Hematopoietic multipotent progenitor cell treated with erythropoietin and hydrocortisone succinate and interleukin-3 and kit ligand, for 17 days (in vitro differentiated cells): ENCODE measurements around the gene EID1.
"Not testable (repeated sequence)": the region's sequence is repeated elsewhere in the genome, so short reads cannot be mapped to it uniquely, and the experiment has no call there.

Experiments used
- DNase-seq: peaks from one replicate; pipeline ENCODE4 v3.0.0-alpha.2; 2015; ENCODE audit warnings: low spot score

The EID1 gene

DNA sequence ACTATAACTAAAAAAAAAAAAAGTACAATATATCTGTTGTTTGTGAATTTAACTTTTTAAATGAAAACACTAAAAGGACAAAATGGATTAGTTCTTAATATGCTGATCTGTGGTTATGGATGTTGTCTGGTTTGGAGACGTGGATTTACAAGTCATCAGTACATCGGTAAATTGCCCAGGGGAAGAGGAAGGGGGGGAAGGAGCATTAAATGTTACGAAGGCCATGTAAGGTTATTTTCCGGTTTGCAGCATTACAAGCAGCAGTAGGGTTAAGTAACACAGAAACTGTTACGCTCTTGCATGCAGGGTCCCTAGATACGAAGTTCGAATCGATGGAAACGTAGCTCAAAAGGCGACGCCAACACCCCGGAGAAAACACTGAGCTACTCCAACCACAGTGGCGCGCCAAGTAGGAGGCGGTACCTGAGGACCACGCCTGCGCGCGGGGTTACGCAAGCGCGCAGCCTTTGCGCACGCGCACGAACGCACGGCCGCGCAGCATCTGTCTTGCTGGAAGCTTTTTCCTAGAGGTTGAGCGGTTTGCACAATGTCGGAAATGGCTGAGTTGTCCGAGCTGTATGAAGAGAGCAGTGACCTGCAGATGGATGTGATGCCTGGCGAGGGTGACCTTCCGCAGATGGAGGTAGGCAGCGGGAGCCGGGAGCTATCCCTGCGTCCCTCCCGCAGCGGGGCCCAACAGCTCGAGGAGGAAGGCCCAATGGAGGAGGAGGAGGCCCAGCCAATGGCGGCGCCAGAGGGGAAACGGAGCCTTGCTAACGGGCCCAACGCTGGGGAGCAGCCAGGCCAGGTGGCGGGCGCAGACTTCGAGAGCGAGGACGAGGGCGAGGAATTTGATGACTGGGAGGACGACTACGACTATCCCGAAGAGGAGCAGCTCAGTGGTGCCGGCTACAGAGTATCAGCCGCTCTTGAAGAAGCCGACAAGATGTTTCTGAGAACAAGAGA is at the start of gene EID1:
EID1 (plus strand) TSS at position 505 of the 966 bp plus-strand sequence; CDS start at position 548, 43 bp downstream.
- DNase-seq: peak; percentile 96

GRCh38 chr15:48828471-48828870 is 49.5 kb upstream of the EID1 start:
- no peak for DNase-seq

- DNase-seq: no peak
Measured at GRCh38 chr15:48828906-48829305, 49.0 kb upstream of the EID1 start.

DNA sequence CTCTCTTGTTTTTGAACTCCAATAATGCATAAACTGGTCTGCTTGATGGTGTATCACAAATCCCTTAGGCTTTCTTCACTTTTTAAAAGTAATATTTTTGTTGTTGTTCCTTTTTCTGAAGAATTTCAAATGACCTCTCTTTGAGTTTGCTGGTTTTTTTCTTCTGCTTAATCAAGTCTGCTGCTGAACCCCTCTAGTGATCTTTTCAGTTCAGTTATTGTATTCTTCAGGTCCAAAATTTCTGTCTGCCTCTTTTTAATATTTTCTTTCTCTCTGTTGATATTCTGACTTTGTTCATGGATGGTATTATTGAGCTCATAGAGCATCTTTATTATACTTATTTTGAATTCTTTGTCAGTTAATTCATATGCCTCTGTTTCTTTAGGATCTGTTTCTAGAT is 45.3 kb upstream of the EID1 start:
- no peak for DNase-seq

DNA sequence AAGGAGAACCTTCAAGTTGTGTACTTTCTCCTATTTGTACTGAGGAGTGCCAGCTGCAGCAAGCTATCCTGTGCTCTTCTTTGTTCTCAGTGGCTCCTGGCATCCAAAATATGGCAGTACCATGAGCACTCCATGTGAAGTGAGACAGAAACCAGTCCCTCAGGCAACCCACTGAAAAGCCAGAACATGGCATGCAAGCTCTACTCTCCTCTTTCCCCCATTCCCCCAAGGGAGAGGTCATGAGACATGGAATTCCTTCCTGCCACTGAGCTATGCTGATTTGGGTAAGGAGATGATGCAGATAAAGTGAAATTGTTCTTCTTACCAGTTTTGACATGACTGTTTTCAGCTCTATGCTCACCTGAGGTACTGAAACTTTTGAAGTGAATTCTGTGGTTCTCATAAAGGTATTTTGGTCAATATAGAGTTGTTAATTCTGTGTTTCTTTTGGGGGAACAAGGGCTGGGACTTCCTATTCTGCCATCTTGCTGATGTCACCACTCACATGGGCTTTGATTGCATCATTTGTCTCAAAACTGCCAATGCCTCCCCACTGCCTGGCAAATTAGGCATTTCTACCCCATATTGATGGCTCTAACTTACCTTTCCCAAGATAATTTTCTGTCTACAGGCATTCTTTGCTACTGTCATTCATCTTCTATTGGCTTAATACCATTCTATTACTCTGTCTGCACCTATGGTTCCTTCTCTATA is 44.3 kb upstream of the EID1 start:
- no peak for DNase-seq

DNA sequence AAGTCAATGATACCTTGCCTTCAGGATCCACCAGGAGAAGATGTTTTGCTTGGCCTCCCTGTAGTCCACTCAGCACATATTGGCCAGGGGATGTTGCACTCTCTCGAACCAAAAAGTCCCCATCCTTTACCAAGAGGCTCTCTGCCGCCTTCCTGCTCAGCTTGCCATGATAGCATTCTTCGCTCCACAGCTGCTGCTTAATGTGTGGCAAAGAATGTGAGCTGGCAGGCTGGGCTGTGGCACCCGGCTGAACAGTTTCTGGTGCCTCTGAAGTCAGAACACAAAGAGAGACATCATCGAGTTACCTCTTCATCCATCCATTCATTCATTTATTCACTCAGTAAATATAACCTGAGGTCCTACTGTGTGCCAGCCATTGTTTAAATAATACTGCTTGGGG is 43.2 kb upstream of the EID1 start:
- no peak for DNase-seq

- DNase-seq: no peak
Measured at GRCh38 chr15:48842501-48842900, 35.4 kb upstream of the EID1 start.

DNA sequence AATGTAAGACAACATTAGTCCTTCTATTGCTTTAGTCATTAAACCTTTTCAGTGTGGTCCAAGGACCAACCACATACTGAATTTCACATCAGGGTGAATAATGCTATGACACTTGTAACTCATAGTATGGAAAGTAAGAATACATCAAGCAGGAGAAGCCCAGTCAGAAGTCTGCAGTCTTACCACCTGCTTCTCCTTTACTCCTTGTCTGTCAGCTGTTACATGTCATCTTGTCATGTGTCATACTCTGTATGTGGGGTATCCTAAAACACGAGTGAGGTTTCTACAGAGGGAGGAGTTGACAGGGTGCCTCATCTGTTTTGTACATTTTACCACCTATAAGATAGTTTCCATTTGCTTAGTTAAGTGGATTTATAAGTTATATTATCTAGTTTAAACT is 32.8 kb upstream of the EID1 start:
- no peak for DNase-seq

DNA sequence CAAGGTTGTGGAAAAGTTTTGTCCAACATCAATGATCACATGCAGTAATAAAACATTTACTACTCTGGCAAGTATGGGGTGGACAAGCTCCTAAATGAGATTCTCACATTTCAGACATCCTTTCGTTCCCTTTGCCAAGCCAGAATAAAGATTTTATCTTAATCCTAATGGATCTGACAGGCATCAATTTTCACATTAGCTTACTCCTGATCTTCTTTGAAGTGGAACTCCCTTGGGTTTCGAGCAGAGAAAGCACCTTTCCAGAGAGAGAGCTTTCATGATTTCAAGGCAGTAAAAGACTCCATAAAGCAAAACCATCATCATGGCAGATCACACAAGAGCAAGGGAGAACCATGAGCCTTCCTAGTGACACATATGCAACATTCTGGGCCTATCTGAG is 27.3 kb upstream of the EID1 start:
- no peak for DNase-seq

DNA sequence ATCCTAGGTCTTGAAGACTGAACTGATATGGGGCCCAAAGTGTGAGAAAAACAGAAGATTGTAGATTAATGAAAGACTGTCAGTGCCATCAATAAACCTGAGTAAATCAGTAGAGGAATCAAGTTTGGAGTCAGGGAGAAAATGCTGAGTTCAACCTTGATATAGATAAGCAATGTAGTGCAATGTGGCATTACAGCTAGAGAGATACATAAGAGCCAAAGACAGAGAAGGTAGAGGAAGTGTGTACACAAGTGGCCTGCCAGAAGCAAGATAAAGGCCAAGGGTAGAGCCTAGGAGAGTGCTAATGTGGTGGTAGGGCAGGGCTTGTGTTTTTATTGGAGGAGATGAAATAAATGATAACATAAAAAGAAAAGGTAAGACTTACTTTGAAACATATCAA is 26.0 kb upstream of the EID1 start:
- peak; percentile 17 for DNase-seq

- DNase-seq: not testable (repeated sequence)
Measured at GRCh38 chr15:48854434-48854833, 23.5 kb upstream of the EID1 start.

DNA sequence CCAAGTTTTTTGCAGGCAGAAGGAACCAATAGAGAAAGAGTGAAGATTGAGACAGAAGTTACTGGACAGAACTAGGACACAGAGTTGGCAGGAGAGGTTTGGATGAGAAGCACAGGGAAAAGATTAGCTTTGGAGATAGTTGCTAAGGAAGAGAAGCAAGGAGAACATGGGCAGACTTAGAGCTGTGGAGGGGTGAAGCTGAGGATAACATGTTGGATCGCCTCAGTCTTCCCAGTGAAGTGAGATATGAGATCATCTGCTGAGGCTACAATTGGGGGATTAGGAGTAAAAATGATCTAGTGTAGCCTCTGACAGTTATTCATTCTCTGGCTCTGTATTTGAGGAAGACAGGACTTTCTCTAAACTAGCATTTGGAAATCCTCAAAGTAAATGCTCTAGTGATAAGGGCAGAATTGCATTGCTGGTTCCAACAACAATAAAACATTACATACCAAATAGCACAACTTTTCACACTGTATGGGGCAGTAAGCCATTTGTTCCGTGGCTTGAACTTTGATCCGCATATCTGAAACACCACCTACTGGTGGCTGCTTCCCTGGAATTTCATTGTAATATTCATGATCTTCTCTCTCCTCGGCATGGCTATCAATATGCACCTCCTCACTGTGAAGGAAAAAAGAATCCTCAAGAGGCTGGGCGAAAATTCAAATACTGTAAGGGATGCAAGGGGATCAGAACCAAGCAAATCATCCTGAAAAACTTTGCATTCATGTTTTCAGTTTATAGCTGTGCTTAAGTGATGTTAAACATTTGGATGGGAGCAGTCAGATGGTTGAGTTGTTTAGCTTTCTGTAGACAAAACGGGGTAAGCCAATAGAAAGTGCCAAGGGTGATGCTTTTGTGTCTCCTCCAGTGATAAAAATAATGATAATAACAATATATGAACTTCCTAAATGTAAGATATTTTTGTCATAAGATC is 22.2 kb upstream of the EID1 start:
- peak; percentile 60 for DNase-seq

- peak; percentile 19 for DNase-seq
Measured at GRCh38 chr15:48856942-48857341, 21.0 kb upstream of the EID1 start.

DNA sequence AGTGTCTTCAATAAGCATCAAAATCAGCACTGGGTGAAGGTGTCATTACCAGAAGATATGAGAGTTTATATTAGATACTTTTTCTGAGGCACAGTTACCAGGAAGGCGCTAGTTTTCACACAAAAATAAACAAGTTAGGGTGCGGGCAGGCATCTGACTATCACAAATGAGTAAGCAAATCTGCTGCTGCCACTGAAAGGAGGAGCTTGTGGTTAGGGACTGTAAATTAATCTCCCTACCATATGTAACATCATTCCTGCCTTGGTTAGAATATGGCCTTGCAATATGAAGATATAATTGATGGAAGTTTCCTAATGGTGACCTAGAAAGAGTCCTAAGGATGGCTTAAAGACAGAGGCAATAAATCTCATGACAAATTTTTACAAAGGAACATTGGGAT is 19.5 kb upstream of the EID1 start:
- DNase-seq: peak; percentile 89

- peak; percentile 20 for DNase-seq
Measured at GRCh38 chr15:48859426-48859825, 18.5 kb upstream of the EID1 start.

DNA sequence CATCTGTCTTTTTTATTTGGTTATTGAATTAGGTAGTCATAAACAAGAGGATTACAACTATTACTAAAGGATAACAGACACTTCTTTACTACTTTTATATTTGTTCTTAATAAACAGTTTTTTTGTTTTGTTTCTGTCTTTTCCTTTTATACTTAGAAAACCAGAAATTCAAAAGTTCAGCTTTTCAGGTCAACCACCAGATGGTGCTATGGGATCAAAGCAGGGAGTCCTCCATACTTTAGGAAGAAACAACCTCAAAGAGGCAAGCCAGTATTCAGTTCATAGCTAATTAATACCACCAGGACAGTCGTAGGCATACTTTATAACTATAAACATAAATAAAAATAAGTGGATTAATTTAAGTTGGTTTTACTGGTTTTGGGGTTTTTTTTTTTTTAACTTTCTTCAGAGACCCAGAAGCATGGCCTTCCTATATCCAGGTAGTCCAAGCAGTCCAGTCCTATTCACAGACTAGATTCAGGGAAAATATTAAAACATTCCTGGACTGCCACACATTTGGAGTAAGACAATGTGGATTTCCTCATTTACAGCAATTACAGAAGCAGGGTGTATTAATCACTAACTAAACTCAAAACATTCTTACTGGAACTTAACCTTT is 16.0 kb upstream of the EID1 start:
- peak; percentile 87 for DNase-seq

DNA sequence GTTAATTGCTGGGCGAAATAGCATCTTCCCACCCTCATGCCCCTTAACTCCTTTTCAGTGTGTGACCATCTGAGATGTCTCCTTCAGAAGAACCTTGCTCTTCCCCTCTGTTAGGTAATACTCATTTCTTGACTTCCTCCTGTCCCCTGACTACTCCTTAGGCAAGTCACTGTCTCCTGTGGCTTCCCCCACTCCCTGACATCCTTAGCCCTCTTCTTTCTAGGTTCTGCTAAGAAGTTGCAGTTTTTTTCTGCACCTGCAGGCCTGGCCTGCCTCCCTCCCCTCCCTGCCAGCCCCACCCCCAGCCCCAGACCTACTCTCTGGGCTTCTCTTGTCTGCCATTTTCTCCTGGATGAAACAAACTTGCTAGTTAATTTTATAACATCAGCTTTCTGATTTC is 15.2 kb upstream of the EID1 start:
- DNase-seq: no peak

GRCh38 chr15:48865370-48866079 is 12.4 kb upstream of the EID1 start:
- DNase-seq: no peak

DNA sequence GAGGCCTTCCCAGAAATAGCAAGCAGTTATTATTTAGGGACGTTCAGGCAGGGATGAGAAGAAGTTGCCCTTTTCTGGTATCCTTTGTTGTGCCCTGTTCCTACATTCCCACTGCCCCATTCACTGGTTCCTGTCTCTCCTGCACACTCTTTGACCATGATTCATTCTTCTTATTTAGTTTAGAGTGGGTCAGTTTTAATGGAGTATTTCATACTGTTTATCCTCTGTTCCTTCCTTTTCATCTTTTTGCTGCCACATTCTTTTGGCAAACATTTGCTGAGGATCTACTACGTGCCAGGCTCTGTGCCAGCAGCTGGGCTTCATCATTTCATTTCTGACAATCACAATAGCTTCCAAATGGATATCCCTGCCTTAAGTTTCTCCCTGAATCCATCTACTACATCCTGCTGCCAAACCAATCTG is 11.8 kb upstream of the EID1 start:
- no peak for DNase-seq

DNA sequence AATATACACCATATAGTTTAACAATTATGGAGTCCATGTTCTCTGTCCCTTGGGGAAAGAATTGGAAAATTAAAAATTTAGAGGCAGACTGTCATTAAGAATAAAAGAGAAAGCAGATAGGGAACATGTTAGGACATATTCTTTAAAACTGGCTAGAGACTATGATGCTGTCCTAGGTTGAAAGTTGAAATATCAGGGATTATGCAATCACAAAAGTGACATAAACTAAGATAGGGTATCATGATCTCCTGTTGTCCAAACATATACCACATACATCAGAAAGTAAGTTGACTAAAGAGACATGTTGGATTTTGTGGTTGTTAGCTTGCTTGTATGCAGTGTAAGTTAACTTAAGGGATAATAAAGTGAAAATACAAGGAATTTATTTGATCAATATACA is 9.9 kb upstream of the EID1 start:
- no peak for DNase-seq

- DNase-seq: no peak
Measured at GRCh38 chr15:48868536-48868935, 9.4 kb upstream of the EID1 start.
